Glutamatergic neuron (in vitro differentiated cells): ENCODE measurements around the gene ZDHHC19. TPM values are rescaled to one million over a fixed set of nuclear protein-coding genes. Genes with fewer than 3 reads are reported as not detected.

Experiments used
- DNase-seq: peaks from one replicate; pipeline ENCODE4 v3.0.0; 2022
- H3K27ac Mint-ChIP-seq: one replicate; pipeline ENCODE4 v1.8.0; 2020; ENCODE audit warnings: mild to moderate bottlenecking, mixed read lengths, inconsistent platforms; ENCODE audit not compliant: unreplicated experiment
- H3K27me3 Mint-ChIP-seq: one replicate; pipeline ENCODE4 v1.8.0; 2020; ENCODE audit warnings: mild to moderate bottlenecking, moderate library complexity, mixed read lengths, inconsistent platforms; ENCODE audit not compliant: unreplicated experiment
- H3K36me3 Mint-ChIP-seq: one replicate; pipeline ENCODE4 v1.8.0; 2020; ENCODE audit warnings: mild to moderate bottlenecking, mixed read lengths, inconsistent platforms; ENCODE audit not compliant: unreplicated experiment
- H3K4me1 Mint-ChIP-seq: one replicate; pipeline ENCODE4 v1.8.0; 2020; ENCODE audit warnings: mild to moderate bottlenecking, low read depth, mixed read lengths, inconsistent platforms; ENCODE audit not compliant: unreplicated experiment
- H3K4me3 Mint-ChIP-seq: one replicate; pipeline ENCODE4 v1.8.0; 2020; ENCODE audit warnings: mild to moderate bottlenecking, mixed read lengths, inconsistent platforms; ENCODE audit not compliant: unreplicated experiment
- H3K9me3 Mint-ChIP-seq: one replicate; pipeline ENCODE4 v1.8.0; 2020; ENCODE audit warnings: mild to moderate bottlenecking, moderate library complexity, mixed read lengths, inconsistent platforms; ENCODE audit not compliant: unreplicated experiment
- total RNA-seq: library from RNA; stranded (reverse); fragmentation: NEBNext Ultra II Directional; extraction: Animal tissue kit (Norgen Biotek cat#: 25700); gene quantifications from one replicate; pipeline ENCODE4 v1.2.1, GENCODE V29; 2021; ENCODE audit not compliant: unreplicated experiment
- TF ChIP-seq, protein P1 (sequence below): fragments of 200-600 bp; sonication (generic); IDR thresholded peaks from one replicate; pipeline ENCODE4 v1.5.0; 2021; ENCODE audit not compliant: partially characterized antibody, unreplicated experiment

The ZDHHC19 gene
- total RNA-seq, 1 donor from 2014 or later = 1.2 TPM

DNA sequence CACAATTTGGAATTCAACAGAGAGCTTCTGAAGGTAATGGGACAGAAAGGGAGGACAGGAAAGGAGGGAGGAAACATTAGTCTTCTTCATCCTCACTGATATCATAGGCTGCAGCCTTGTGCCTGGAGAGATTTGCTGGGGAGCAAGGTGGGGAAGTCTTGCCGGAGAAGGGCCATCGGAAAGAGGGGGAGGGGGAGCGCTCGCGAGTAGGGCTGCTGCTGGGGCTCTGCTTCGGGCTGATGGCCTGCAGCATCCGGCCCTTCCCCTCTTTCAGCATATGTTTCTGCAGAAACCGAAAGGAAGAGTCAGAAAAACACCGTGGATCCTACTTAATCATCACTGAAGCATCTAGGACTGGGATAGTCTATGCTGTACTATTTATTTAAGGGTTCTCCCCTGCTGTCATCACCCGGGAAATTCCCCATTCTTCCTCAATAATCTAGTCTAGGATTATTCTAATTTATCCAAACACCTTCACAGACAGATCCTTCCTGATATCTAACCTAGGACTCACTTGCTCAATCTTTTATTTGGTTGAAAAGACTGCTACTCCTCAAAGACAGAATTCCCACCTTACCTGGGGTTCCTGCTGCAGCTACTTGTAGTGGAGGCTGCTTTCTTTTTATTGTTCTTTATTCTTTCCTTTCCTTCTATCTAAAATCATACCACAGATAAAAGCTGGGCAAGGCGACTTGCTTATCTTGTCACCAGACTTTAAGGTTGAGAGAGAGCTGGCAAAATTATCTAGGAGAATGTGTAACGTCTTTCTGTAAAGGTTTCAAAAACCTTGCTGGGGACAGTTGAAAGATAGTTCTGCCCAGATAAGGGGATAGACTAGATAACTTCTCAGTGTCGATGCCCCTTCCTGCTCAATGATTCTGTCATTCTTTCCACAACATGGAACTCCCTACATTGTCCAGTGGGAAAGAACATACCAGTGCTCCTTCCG, 27.7 kb upstream of the ZDHHC19 start:
- Mint-ChIP-seq H3K36me3 (peaks cover 9% of the 10 kb centered on the region), H3K4me3 (no peak overlapping the region), H3K27me3 (no peaks in the 10 kb centered on the region), H3K9me3 (peaks cover 2% of the 10 kb centered on the region), H3K27ac (no peak overlapping the region), H3K4me1 (no peaks in the 10 kb centered on the region)
- TF ChIP-seq, protein P1, sequence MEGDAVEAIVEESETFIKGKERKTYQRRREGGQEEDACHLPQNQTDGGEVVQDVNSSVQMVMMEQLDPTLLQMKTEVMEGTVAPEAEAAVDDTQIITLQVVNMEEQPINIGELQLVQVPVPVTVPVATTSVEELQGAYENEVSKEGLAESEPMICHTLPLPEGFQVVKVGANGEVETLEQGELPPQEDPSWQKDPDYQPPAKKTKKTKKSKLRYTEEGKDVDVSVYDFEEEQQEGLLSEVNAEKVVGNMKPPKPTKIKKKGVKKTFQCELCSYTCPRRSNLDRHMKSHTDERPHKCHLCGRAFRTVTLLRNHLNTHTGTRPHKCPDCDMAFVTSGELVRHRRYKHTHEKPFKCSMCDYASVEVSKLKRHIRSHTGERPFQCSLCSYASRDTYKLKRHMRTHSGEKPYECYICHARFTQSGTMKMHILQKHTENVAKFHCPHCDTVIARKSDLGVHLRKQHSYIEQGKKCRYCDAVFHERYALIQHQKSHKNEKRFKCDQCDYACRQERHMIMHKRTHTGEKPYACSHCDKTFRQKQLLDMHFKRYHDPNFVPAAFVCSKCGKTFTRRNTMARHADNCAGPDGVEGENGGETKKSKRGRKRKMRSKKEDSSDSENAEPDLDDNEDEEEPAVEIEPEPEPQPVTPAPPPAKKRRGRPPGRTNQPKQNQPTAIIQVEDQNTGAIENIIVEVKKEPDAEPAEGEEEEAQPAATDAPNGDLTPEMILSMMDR = no peak
- DNase-seq = no peak

DNA sequence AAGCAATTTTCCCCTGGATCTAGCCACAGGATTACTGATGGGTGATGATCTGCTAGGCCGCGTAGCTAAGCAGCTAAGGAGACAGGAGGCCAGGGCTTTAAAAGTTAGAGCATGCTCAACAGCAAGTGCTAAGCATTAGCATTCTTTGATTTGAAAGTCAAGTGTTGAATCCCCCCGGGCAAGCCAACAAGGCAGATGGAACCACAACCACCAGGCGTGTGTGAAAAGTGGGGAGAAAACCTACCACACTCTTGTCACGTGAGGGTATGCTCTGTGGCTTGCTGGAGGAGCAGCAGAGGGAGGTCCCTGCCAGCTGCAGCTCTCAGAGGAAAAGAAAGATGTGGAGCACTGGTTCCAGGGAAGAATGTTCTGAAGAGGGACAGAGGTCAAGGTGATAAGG, 26.0 kb upstream of the ZDHHC19 start:
- no peaks in the 10 kb centered on the region for H3K9me3 Mint-ChIP-seq
- peaks cover 7% of the 10 kb centered on the region for H3K36me3 Mint-ChIP-seq
- H3K27ac Mint-ChIP-seq = no peak overlapping the region
- TF ChIP-seq, protein P1 = no peak
- H3K4me3 Mint-ChIP-seq = no peak overlapping the region
- no peaks in the 10 kb centered on the region for H3K4me1 Mint-ChIP-seq
- H3K27me3 Mint-ChIP-seq = no peaks in the 10 kb centered on the region
- DNase-seq = no peak

DNA sequence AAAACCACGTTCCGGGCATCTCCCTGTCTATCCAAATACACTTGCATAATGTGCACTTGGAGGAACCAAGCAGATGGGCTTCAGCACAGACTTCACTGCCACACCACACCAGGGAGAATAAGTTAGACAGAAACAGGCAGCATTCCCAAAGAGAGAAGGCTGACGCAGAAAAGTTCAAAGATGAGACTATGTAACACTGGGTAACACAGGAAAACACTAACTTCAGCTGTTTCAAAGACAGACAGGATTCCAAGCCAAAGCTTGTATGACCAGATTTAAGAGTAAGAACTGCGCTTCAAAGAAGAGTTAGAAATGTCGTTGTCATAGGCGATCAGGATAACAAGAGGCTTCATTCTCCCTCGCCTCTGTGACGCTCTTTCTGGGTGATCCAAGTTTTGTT, 25.0 kb upstream of the ZDHHC19 start:
- Mint-ChIP-seq H3K27ac (no peak overlapping the region), H3K36me3 (peaks cover 6% of the 10 kb centered on the region), H3K4me3 (no peak overlapping the region), H3K9me3 (no peaks in the 10 kb centered on the region), H3K4me1 (no peaks in the 10 kb centered on the region), H3K27me3 (no peaks in the 10 kb centered on the region)
- no peak for DNase-seq
- TF ChIP-seq, protein P1 = no peak

DNA sequence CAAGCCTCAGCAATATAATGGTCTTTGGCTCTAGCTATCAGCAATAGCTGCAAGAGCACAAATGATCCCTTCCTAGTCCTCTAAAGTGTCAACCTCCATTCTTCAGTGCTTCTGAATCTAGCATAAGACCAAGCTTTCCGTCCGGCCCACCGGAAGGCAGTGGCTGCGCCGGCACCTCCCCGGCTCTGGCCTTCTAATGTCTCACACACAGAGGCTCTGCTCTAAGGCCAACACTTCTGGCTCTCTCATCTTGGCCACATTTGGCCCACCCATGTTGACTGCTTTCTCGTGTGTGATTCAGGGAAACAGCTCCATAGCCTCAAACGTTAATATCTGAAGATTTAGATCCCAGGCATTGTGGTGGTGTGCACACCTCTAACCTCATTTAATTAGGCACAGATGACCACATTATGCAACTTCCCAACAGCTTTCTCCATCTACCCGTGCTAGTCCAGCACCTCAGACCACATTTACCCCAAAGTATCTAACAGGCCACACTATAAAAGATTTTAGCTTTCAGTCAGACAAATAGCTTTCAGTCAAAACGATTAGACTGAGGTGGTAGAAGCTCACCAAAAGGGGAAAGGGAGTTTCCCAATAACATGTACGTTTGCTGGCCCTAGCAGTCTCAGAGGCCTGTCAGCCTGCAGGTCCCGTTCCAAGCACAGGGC, 24.4 kb upstream of the ZDHHC19 start:
- Mint-ChIP-seq H3K36me3 (peaks cover 6% of the 10 kb centered on the region), H3K4me3 (no peak overlapping the region), H3K27me3 (no peaks in the 10 kb centered on the region), H3K9me3 (no peaks in the 10 kb centered on the region), H3K4me1 (no peaks in the 10 kb centered on the region), H3K27ac (no peak overlapping the region)
- no peak for DNase-seq
- TF ChIP-seq, protein P1 = no peak

DNA sequence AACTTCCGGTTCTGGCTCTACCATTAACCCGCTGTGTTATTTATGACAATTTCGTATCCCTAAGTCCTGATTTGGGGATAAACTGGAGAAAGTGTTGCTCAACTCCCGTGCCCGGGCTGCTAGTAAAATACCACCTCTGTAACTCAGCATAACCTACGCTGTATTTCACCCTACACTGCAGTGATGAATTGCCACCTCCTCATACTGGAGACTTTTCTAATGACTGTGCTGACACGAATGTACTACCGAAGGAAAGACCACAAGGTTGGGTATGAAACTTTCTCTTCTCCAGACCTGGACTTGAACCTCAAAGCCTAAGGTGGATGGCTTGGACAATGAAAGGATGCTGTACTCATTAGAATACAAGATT, 21.7 kb upstream of the ZDHHC19 start:
- no peak for DNase-seq
- TF ChIP-seq, protein P1 = no peak
- Mint-ChIP-seq H3K4me3 (no peak overlapping the region), H3K27ac (no peak overlapping the region), H3K36me3 (peaks cover 6% of the 10 kb centered on the region), H3K4me1 (peaks cover under 1% of the 10 kb centered on the region), H3K9me3 (no peaks in the 10 kb centered on the region), H3K27me3 (no peaks in the 10 kb centered on the region)
